D721Med (cell line): ENCODE data around the gene OTUB2.

Source experiments
- DNase-seq: peaks from one replicate; pipeline ENCODE4 v3.0.0; 2011; ENCODE audit warnings: low spot score; ENCODE audit not compliant: insufficient read length
- FAIRE-seq: peaks from 2 replicates; lab custom pipeline; 2011; peaks lifted over from hg19 to GRCh38; lab: Jason Lieb, UNC
- CTCF ChIP-seq: IDR thresholded peaks from 2 replicates; pipeline ENCODE4 v1.5.1; 2012; ENCODE audit warnings: mild to moderate bottlenecking, control low read depth; ENCODE audit not compliant: insufficient read depth; ENCODE audit errors: missing control alignments

The OTUB2 gene

GRCh38 chr14:93981316-93982229 is 44.6 kb upstream of the OTUB2 start:
- no peak for FAIRE-seq
- no peak for TF ChIP-seq CTCF
- no peak for DNase-seq

DNA sequence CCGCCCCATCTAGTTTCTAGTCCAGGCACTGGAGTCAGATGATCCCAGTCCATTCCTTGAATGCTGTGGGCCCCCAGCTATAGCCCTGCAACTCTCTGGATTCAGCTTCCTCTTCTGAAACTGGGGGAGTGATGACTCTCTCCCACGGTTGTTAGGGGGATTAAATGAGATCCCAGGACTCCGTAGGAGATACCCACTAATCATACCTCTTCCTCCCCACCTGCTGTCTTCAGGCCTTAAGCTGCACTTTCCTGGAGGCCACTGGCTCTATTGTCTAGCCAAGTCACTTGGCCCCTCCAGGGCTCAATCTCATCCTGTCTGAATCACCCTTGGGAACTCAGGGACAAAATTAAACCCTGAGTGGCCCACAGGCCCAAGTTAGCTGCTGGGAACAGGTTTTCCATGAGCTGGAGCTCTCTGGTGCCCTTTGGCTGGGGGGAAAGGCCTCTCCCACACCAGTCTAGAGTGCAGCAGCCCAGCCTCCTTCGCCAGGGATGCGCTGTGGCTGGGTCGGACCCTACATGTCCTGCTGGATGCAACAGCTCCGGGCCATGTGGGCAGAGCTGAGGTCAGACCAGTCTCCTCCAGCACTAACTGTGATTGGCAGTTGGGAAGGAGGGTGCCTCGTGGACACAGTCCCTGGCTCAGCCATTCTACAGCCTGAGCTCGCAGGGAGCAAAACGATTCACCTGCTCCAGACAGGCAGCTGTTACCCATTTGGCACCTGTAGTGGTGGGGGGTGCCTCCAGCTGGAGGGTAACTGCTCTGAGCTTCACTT is 43.7 kb upstream of the OTUB2 start:
- FAIRE-seq (no peak), DNase-seq (no peak)
- no peak for TF ChIP-seq CTCF

GRCh38 chr14:93984070-93984469 is 42.1 kb upstream of the OTUB2 start:
- DNase-seq: no peak
- TF ChIP-seq CTCF: no peak
- no peak for FAIRE-seq

- DNase-seq: no peak
- FAIRE-seq: no peak
- peak; percentile 18 for TF ChIP-seq CTCF
Measured at GRCh38 chr14:93984987-93985410, 41.1 kb upstream of the OTUB2 start.

GRCh38 chr14:93986955-93987354 is 39.2 kb upstream of the OTUB2 start:
- no peak for FAIRE-seq
- TF ChIP-seq CTCF: no peak
- no peak for DNase-seq

GRCh38 chr14:93987376-93987775 is 38.8 kb upstream of the OTUB2 start:
- DNase-seq: no peak
- no peak for FAIRE-seq
- TF ChIP-seq CTCF: no peak
